HCT116 (cell line): ENCODE data around the gene ARHGAP19. TPM values are rescaled to one million over a fixed set of nuclear protein-coding genes. Genes with fewer than 3 reads are reported as not detected.

Experiments used
- ATAC-seq: fragments of 200-7000 bp; cut with Tn5 transposase; 2 replicates; pipeline ENCODE4 v1.9.1; 2020; ENCODE audit warnings: mild to moderate bottlenecking, moderate library complexity
- BruUV-seq: library from RNA; stranded (reverse); fragments of 400-500 nt; replicated peaks from 2 replicates; lab custom pipeline; 2021; lab: Mats Ljungman, UMichigan
- CTCF ChIA-PET: fragments of 300-600 bp; sonication (Branson Sonifier 250); formaldehyde crosslinking; loops from one replicate; lab custom pipeline; 2021; ENCODE audit warnings: antibody characterized with exemption; lab: Charles Lee
- POLR2A ChIA-PET: fragments of 300-600, 350-600 bp; sonication (Branson Sonifier 250); formaldehyde crosslinking; loops from one replicate; lab custom pipeline; 2021; ENCODE audit warnings: antibody characterized with exemption; lab: Charles Lee
- RAD21 ChIA-PET, 2 experiments: fragments of 300-600 bp; sonication (Branson Sonifier 250); formaldehyde crosslinking; loops; one replicate each; lab custom pipeline; 2023; ENCODE audit warnings: low total read pairs in 2 of 2; ENCODE audit not compliant: uncharacterized antibody in 2 of 2, unreplicated experiment in 2 of 2, low non-redundant PET in 1 of 2; lab: Charles Lee
- DNase-seq: peaks from one replicate; pipeline ENCODE4 v3.0.0-alpha.2; 2010; ENCODE audit warnings: low read depth, low spot score
- H2AFZ ChIP-seq: fragments of 200-600 bp; shearing (Covaris generic), sonication (generic); 2 replicates; pipeline ENCODE4 v1.6.1; 2017; ENCODE audit warnings: low read depth, mixed run types, mixed read lengths, antibody characterized with exemption, low read length; ENCODE audit not compliant: poor library complexity, severe bottlenecking
- H3K27ac ChIP-seq: 2 replicates; pipeline ENCODE4 v1.5.1; 2012; ENCODE audit warnings: low read depth, low read length
- H3K27me3 ChIP-seq: fragments of 200-600 bp; sonication (generic); 2 replicates; pipeline ENCODE4 v1.6.1; 2016; ENCODE audit warnings: mixed run types, low read length, mixed read lengths; ENCODE audit not compliant: insufficient read depth
- H3K36me3 ChIP-seq, 2 experiments: fragments of 200-500 bp in 1 of 2; fragments of 200-600 bp in 1 of 2; sonication (Bioruptor generic) in 1 of 2; sonication (generic) in 1 of 2; 2 replicates each; pipeline versions ENCODE4 v1.5.1 to v1.6.1; 2014 to 2016; ENCODE audit warnings: low read length in 2 of 2, inconsistent platforms in 1 of 2, mixed read lengths in 1 of 2, mixed run types in 1 of 2; ENCODE audit not compliant: insufficient read depth in 2 of 2, control insufficient read depth in 1 of 2
- H3K4me1 ChIP-seq, 2 experiments: fragments of 200-600 bp in 1 of 2; sonication (generic) in 1 of 2; 2 replicates each; pipeline versions ENCODE4 v1.5.1 to v1.6.1; 2012 to 2017; ENCODE audit warnings: low read length in 2 of 2, inconsistent platforms in 1 of 2, mild to moderate bottlenecking in 1 of 2, mixed read lengths in 1 of 2, mixed run types in 1 of 2, moderate library complexity in 1 of 2; ENCODE audit not compliant: insufficient read depth in 2 of 2, control insufficient read depth in 1 of 2
- H3K4me2 ChIP-seq: fragments of 200-600 bp; sonication (generic); 2 replicates; pipeline ENCODE4 v1.6.1; 2017; ENCODE audit warnings: mixed run types, low read length, mixed read lengths
- H3K4me3 ChIP-seq, 2 experiments: fragments of 200-600 bp in 1 of 2; sonication (generic) in 1 of 2; replicated peaks in 1 of 2; 2 replicates each; pipeline ENCODE4 v1.5.1; 2011 to 2016; ENCODE audit warnings: low read length in 2 of 2, control low read depth in 1 of 2, low read depth in 1 of 2, mild to moderate bottlenecking in 1 of 2, mixed read lengths in 1 of 2, mixed run types in 1 of 2
- H3K79me2 ChIP-seq: fragments of 200-600 bp; sonication (generic); 2 replicates; pipeline ENCODE4 v1.6.1; 2017; ENCODE audit warnings: mild to moderate bottlenecking, mixed run types, low read length, moderate library complexity, mixed read lengths; ENCODE audit not compliant: insufficient read depth
- H3K9ac ChIP-seq: fragments of 200-600 bp; sonication (generic); 2 replicates; pipeline ENCODE4 v1.6.1; 2016; ENCODE audit warnings: low read length, mixed read lengths
- H3K9me2 ChIP-seq: fragments of 200-600 bp; sonication (generic), shearing (Covaris generic); 2 replicates; pipeline ENCODE4 v1.6.1; 2017; ENCODE audit warnings: mixed run types, mild to moderate bottlenecking, moderate library complexity; ENCODE audit not compliant: insufficient read depth
- H3K9me3 ChIP-seq, 2 experiments: fragments of 200-500 bp in 1 of 2; fragments of 200-600 bp in 1 of 2; sonication (Bioruptor generic) in 1 of 2; sonication (generic) in 1 of 2; 2 replicates each; pipeline ENCODE4 v1.6.1; 2014 to 2017; ENCODE audit warnings: low read length in 2 of 2, mixed read lengths in 2 of 2, inconsistent platforms in 1 of 2, low read depth in 1 of 2, mild to moderate bottlenecking in 1 of 2, mixed run types in 1 of 2, moderate library complexity in 1 of 2; ENCODE audit not compliant: control insufficient read depth in 1 of 2, insufficient read depth in 1 of 2
- H4K20me1 ChIP-seq: fragments of 200-600 bp; sonication (generic), shearing (Covaris generic); 2 replicates; pipeline ENCODE4 v1.6.1; 2017; ENCODE audit warnings: mixed run types, mild to moderate bottlenecking, moderate library complexity; ENCODE audit not compliant: insufficient read depth
- CBX3 ChIP-seq: IDR thresholded peaks from 2 replicates; pipeline ENCODE4 v1.6.1; 2012; ENCODE audit warnings: low read depth
- CEBPB ChIP-seq: IDR thresholded peaks from 2 replicates; pipeline ENCODE4 v1.6.1; 2012; ENCODE audit warnings: low read depth
- EZH2phosphoT487 ChIP-seq: fragments of 200-600 bp; IDR thresholded peaks from 2 replicates; pipeline ENCODE4 v1.6.1; 2018; ENCODE audit warnings: antibody characterized with exemption, borderline replicate concordance
- SP1 ChIP-seq: IDR thresholded peaks from 2 replicates; pipeline ENCODE4 v1.6.1; 2012; ENCODE audit warnings: low read depth
- intact Hi-C: fragments of 100-400 bp; cut with micrococcal nuclease; formaldehyde crosslinking; loops from 2 replicates; pipeline ENCODE4 v1.10.0; 2022
- total RNA-seq: library from RNA; stranded (reverse); gene quantifications from one replicate; pipeline ENCODE4 v1.2.1, GENCODE V29; 2021; ENCODE audit not compliant: unreplicated experiment

The ARHGAP19 gene
- total RNA-seq, 1 experiment from 2014 or later, result 36.8 TPM

DNA sequence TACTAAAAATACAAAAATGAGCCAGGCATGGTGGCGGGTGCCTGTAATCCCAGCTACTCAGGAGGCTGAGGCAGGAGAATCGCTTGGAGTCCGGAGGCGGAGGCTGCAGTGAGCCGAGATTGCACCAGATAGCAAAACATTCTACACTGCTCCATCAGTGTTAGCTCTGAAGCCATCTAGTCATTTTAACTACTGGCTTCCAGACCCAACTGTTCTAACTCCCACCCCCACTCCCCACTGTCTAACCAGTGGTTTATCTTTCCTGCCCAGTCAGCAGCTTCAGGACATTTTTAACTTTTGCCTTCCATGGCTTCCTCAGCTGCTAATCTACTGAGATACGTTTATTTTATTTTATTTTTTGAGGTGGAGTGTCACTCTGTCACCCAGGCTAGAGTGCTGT is 20.5 kb upstream of the ARHGAP19 start:
- intact Hi-C loops, result no loop called here
- RAD21 ChIA-PET, result no interaction called here
- Histone ChIP-seq H3K4me2 (no peak overlapping the region), H4K20me1 (no peaks in the 10 kb centered on the region), H3K9ac (no peak overlapping the region), H3K4me3 (no peak overlapping the region), H3K9me3 (no peaks in the 10 kb centered on the region), H3K27ac (no peak overlapping the region), H2AFZ (no peak overlapping the region), H3K36me3 (no peaks in the 10 kb centered on the region), H3K27me3 (no peaks in the 10 kb centered on the region), H3K79me2 (no peaks in the 10 kb centered on the region), H3K4me1 (no peaks in the 10 kb centered on the region), H3K9me2 (0 out of 2 replicates have a peak, but pooled peaks cover 4% of the 10 kb centered on the region)
- BruUV-seq, result no TSS peak
- DNase-seq, result no peak
- ATAC-seq, result no peak
- POLR2A ChIA-PET, result no interaction called here
- CTCF ChIA-PET, result interaction anchor here (0.7 kb wide), 1 partner anchor 19 kb away, joined by 3 read pairs; no protein-coding TSS in a partner anchor
- TF ChIP-seq EZH2phosphoT487, result no peak
- TF ChIP-seq CBX3, result no peak
- no peak for TF ChIP-seq CEBPB

DNA sequence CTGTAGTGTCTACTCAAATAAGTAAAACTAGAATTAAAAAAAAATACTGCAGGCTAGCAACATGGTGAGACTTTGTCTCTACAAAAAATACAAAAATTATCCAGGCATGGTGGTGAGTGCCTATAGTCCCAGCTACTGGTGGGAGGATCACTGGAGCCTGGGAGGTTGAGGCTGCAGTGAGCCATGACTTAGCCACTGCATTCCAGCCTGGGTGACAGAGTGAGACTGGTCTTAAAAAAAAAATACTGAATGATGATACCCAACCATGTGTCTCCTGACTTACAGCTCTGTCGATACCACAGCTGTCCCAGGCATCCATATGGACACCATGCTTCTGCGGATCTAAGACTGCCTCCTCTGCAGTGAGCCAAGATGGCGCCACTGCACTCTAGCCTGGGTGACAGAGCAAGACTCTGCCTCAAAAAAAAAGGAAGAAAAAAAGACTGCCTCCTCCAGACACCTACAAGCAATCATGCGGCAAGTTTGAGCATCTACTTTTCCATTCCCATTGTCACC is 18.7 kb upstream of the ARHGAP19 start:
- Histone ChIP-seq H3K27ac (no peak overlapping the region), H3K9me2 (0 out of 2 replicates have a peak, but pooled peaks cover 4% of the 10 kb centered on the region), H3K4me3 (no peak overlapping the region), H3K36me3 (no peaks in the 10 kb centered on the region), H4K20me1 (no peaks in the 10 kb centered on the region), H3K27me3 (no peaks in the 10 kb centered on the region), H3K9ac (no peak overlapping the region), H3K9me3 (no peaks in the 10 kb centered on the region), H3K4me1 (no peaks in the 10 kb centered on the region), H2AFZ (no peak overlapping the region), H3K79me2 (no peaks in the 10 kb centered on the region), H3K4me2 (no peak overlapping the region)
- CTCF ChIA-PET, result no interaction called here
- POLR2A ChIA-PET, result no interaction called here
- no TSS peak for BruUV-seq
- no peak for TF ChIP-seq SP1
- ATAC-seq (no peak), DNase-seq (no peak)
- intact Hi-C loops, result no loop called here
- RAD21 ChIA-PET, result no interaction called here
